Osteoblast (primary cell): ENCODE measurements around the gene IFNA16. TPM values are rescaled to one million over a fixed set of nuclear protein-coding genes. Genes with fewer than 3 reads are reported as not detected.
"Not testable (repeated sequence)": the region's sequence is repeated elsewhere in the genome, so short reads cannot be mapped to it uniquely, and the experiment has no call there.

Experiments
- DNase-seq: peaks from one replicate; pipeline ENCODE4 v3.0.0; 2011; ENCODE audit warnings: low spot score, mixed read lengths; ENCODE audit not compliant: insufficient read length; ENCODE audit errors: missing footprints
- H2AFZ ChIP-seq: 2 replicates; pipeline ENCODE4 v1.6.0; 2011; ENCODE audit warnings: mild to moderate bottlenecking, low read length
- H3K27ac ChIP-seq: 2 replicates; pipeline ENCODE4 v1.5.1; 2011; ENCODE audit warnings: mild to moderate bottlenecking, low read depth, low read length, moderate library complexity
- H3K27me3 ChIP-seq: 2 replicates; pipeline ENCODE4 v1.6.0; 2012; ENCODE audit warnings: mild to moderate bottlenecking, control low read depth, inconsistent platforms, low read length, moderate library complexity; ENCODE audit not compliant: insufficient read depth
- H3K36me3 ChIP-seq: 2 replicates; pipeline ENCODE4 v1.5.1; 2011; ENCODE audit warnings: mild to moderate bottlenecking, low read length, control low read depth, moderate library complexity; ENCODE audit not compliant: insufficient read depth
- H3K4me1 ChIP-seq: 2 replicates; pipeline ENCODE4 v1.5.1; 2011; ENCODE audit warnings: mild to moderate bottlenecking, low read length, control low read depth, moderate library complexity; ENCODE audit not compliant: insufficient read depth
- H3K4me2 ChIP-seq: 2 replicates; pipeline ENCODE4 v1.6.0; 2011; ENCODE audit warnings: mild to moderate bottlenecking, low read length; ENCODE audit not compliant: insufficient read depth
- H3K4me3 ChIP-seq: fragments of 200-600 bp; sonication (generic); 3 replicates; pipeline ENCODE4 v1.5.1; 2012; ENCODE audit warnings: mild to moderate bottlenecking, low read length, inconsistent platforms; ENCODE audit not compliant: insufficient read depth
- H3K79me2 ChIP-seq: 2 replicates; pipeline ENCODE4 v1.6.0; 2012; ENCODE audit warnings: mild to moderate bottlenecking, low read length, control low read depth, inconsistent platforms; ENCODE audit not compliant: insufficient read depth
- H3K9me3 ChIP-seq: 2 replicates; pipeline ENCODE4 v1.5.1; 2011; ENCODE audit warnings: low read depth, low read length, control low read depth
- H4K20me1 ChIP-seq: 2 replicates; pipeline ENCODE4 v1.6.0; 2012; ENCODE audit warnings: mild to moderate bottlenecking, low read length, control low read depth; ENCODE audit not compliant: insufficient read depth
- CTCF ChIP-seq: IDR thresholded peaks from 2 replicates; pipeline ENCODE4 v1.5.1; 2011; ENCODE audit warnings: mild to moderate bottlenecking, low read depth, low read length, moderate library complexity; ENCODE audit errors: extremely low read depth
- total RNA-seq: library from RNA; depleted of rRNA; stranded (reverse); fragments of >200 nt; gene quantifications from 2 replicates; pipeline ENCODE4 v1.2.3, GENCODE V29; 2012

IFNA16 gene
- total RNA-seq, 1 donor: not detected

GRCh38 chr9:21205204-21205603, 11.9 kb downstream of the IFNA16 start:
- H3K27ac ChIP-seq: no peak overlapping the region
- no peaks in the 10 kb centered on the region for H3K36me3 ChIP-seq
- no peaks in the 10 kb centered on the region for H3K27me3 ChIP-seq
- H2AFZ ChIP-seq: no peak overlapping the region
- H3K9me3 ChIP-seq: no peaks in the 10 kb centered on the region
- H3K4me2 ChIP-seq: no peak overlapping the region
- no peak overlapping the region for H3K4me3 ChIP-seq
- no peak for DNase-seq
- no peaks in the 10 kb centered on the region for H3K79me2 ChIP-seq
- TF ChIP-seq CTCF: no peak
- no peaks in the 10 kb centered on the region for H4K20me1 ChIP-seq
- no peaks in the 10 kb centered on the region for H3K4me1 ChIP-seq

GRCh38 chr9:21202105-21202504, 15.0 kb downstream of the IFNA16 start, which contains the start of gene IFNA7:
Gene IFNA7 (minus strand): TSS chr9:21202205. CDS start chr9:21202165, 40 bp downstream.
- H3K27ac ChIP-seq, H3K36me3 ChIP-seq, H3K79me2 ChIP-seq, DNase-seq, H4K20me1 ChIP-seq, H3K4me3 ChIP-seq, H3K9me3 ChIP-seq, H3K27me3 ChIP-seq, H3K4me1 ChIP-seq, H2AFZ ChIP-seq, H3K4me2 ChIP-seq: not testable (repeated sequence)

- H3K79me2 ChIP-seq, DNase-seq, H2AFZ ChIP-seq, H3K4me1 ChIP-seq, H3K4me3 ChIP-seq, H3K36me3 ChIP-seq, H3K27ac ChIP-seq, H3K27me3 ChIP-seq, H3K9me3 ChIP-seq, H4K20me1 ChIP-seq: not testable (repeated sequence)
- H3K4me2 ChIP-seq: peak overlapping the region; percentile 24
- TF ChIP-seq CTCF: peak; percentile 54
Measured at GRCh38 chr9:21194867-21195776, 22.0 kb downstream of the IFNA16 start.

GRCh38 chr9:21187487-21187886, 29.6 kb downstream of the IFNA16 start, which contains the start of gene IFNA4:
Gene IFNA4 (minus strand): TSS chr9:21187587. CDS start chr9:21187531, 56 bp downstream.
- not testable (repeated sequence) for H3K4me1 ChIP-seq, H3K9me3 ChIP-seq

More at GRCh38 chr9:21187487-21187886, 29.6 kb downstream of the IFNA16 start, which contains the start of gene IFNA4:
- not testable (repeated sequence) for H3K4me2 ChIP-seq, H3K36me3 ChIP-seq, H3K27me3 ChIP-seq, DNase-seq, H3K27ac ChIP-seq, H3K4me3 ChIP-seq, H3K79me2 ChIP-seq, H4K20me1 ChIP-seq, H2AFZ ChIP-seq
